ENCODE measurements around the gene ZBED4. TPM values are rescaled to one million over a fixed set of nuclear protein-coding genes. Genes with fewer than 3 reads are reported as not detected.

ZBED4 gene
- total RNA-seq, 1 experiment from 2014 or later: 23.0 TPM

GRCh38 chr22:49856343-49856742 lies 2.7 kb downstream of the ZBED4 start:
- peaks cover 11% of the 10 kb centered on the region for H3K23me2 ChIP-seq (ENCODE audit: insufficient read length, low read depth, low read length, poor library complexity, severe bottlenecking)
- no peak overlapping the region for H2AFZ ChIP-seq (ENCODE audit: low read length)
- no peaks in the 10 kb centered on the region for H3K9me3 ChIP-seq (ENCODE audit: control insufficient read depth, low read depth, low read length)
- H2BK12ac ChIP-seq (ENCODE audit: insufficient read length, low read depth, low read length): no peak overlapping the region
- no peak overlapping the region for H3K18ac ChIP-seq (ENCODE audit: insufficient read length, low read depth, low read length)
- H4K20me1 ChIP-seq (ENCODE audit: control insufficient read depth, insufficient read depth, insufficient read length): peaks cover 4% of the 10 kb centered on the region
- no peak overlapping the region for H2BK20ac ChIP-seq (ENCODE audit: low read depth, low read length, poor library complexity, severe bottlenecking)
- no peak overlapping the region for H3K27ac ChIP-seq (ENCODE audit: insufficient read length, low read depth, low read length)
- no peak overlapping the region for H3K4ac ChIP-seq (ENCODE audit: low read depth, low read length)
- Mint-ChIP-seq H3K9me3 (no peaks in the 10 kb centered on the region), H3K27ac (no peak overlapping the region), H3K27me3 (ENCODE audit: low read depth) (peaks cover 16% of the 10 kb centered on the region), H3K36me3 (ENCODE audit: insufficient read depth in 1 of 3, low read depth in 3 of 3) (peaks cover 0 to 5% (median 4%) of the 10 kb centered on the region in 3 experiments; a peak in 5 of 7 replicates), H3K4me1 (peaks cover 25 to 29% of the 10 kb centered on the region in 2 experiments), H3K4me3 (peak overlapping the region; percentile 88 to 97; a peak in 4 of 5 replicates)
- no peak overlapping the region for H3K4me2 ChIP-seq (ENCODE audit: insufficient read depth, insufficient read length, low read length)
- no peak overlapping the region for H2BK5ac ChIP-seq (ENCODE audit: insufficient read length, low read length)
- peaks cover 34% of the 10 kb centered on the region; the same call in 1 of the 2 replicates for H3K79me2 ChIP-seq (ENCODE audit: insufficient read depth, low read length)
- no peak overlapping the region for H3T11ph ChIP-seq (ENCODE audit: low read length)
- H2AK5ac ChIP-seq (ENCODE audit: insufficient read length, low read length): no peak overlapping the region
- H3K4me1 ChIP-seq (ENCODE audit: insufficient read depth, low read length): peaks cover 5% of the 10 kb centered on the region; the same call in 1 of the 2 replicates
- WGBS (ENCODE audit: extremely low coverage, insufficient read length, low lambda C conversion rate): no CpG with 5 or more reads among the region's 23 CpGs
- H3K79me1 ChIP-seq (ENCODE audit: insufficient read depth, low read depth, low read length, poor library complexity, severe bottlenecking): peaks cover 16% of the 10 kb centered on the region
- no peak overlapping the region for H4K91ac ChIP-seq (ENCODE audit: insufficient read length, low read depth, low read length)
- H2BK120ac ChIP-seq (ENCODE audit: low read depth, low read length, poor library complexity, severe bottlenecking): no peak overlapping the region
- no peak overlapping the region for H3K14ac ChIP-seq (ENCODE audit: insufficient read depth, low read length)
- no peak overlapping the region for H4K5ac ChIP-seq (ENCODE audit: insufficient read length, low read depth, low read length)
- no peak overlapping the region for H4K8ac ChIP-seq (replicated peaks; ENCODE audit: insufficient read length, low read depth, low read length)
- no peak overlapping the region for H3K56ac ChIP-seq (ENCODE audit: insufficient read length, low read depth, low read length)
- H3K27me3 ChIP-seq (ENCODE audit: insufficient read depth, low read length): peaks cover 8% of the 10 kb centered on the region; the same call in 1 of the 2 replicates
- no peak overlapping the region for H3K9ac ChIP-seq (ENCODE audit: extremely low read depth, insufficient read length, low read length)
- no peak overlapping the region for H2BK15ac ChIP-seq (ENCODE audit: low read depth, low read length)
- no peak for DNase-seq
- TF ChIP-seq CTCF (conservative IDR thresholded peaks at IDR 0.05): no peak
- no peak overlapping the region for H3K23ac ChIP-seq (ENCODE audit: insufficient read length, low read depth, low read length)

Measured in H9 (cell line).